NCI-H2029 treated with DMSO at 0.1 percent for 48 hours (cell line): Measurements from ENCODE around the gene SIX3.

Experiments
- DNase-seq: peaks from one replicate; lab custom pipeline; 2025; lab: John Stamatoyannopoulos, UW

SIX3 gene

DNA sequence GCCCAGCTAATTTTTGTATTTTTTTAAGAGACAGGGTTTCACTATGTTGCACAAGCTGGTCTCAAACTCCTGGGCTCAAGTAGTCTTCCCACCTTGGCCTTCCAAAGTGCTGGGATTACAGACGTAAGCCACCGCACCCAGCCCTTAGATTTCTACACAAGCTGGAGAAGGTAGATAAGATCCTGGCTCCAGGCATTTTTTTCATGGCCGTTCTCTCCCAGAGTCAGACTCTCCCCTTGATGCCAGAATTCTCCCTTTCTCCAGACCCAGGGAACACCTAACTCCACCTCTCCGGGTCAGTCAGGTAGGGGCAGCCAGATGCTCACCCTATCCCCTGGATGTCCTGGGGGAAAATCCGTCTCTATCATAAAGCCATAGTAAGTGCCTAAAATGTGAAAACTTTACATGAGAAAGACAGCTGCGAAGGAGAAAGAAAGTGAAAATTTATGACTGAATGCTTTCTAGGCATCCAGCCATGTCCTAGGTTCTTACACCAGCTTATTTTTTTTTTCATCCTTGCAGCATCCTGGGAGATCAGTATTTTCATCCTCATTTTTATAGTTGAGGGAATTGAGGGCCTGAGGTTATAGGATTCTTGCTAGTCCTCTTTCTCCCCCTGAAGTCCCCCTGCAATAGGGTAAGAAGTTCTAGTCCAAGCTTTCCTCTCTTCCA lies 16.3 kb downstream of the SIX3 start:
- DNase-seq, result no peak

DNA sequence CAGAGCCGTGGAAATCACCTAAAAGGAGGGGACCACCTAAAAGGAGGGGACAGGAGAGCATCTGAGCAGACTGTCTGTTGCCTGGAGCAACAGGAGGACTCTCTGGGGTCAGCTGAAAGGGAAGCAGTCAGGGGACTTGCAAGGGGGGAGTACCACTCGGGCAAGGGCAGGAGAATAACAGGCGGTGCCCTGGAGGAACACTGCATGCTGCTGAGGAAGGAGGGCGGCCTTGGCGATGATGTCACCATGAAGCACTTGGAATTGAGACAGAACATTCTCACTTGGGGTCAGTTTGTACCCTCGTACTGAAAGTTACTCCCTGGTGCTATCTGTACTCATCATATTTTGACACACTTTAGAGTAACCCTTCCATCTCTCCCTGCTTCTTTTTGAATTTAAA lies 18.4 kb downstream of the SIX3 start:
- DNase-seq, result no peak

DNA sequence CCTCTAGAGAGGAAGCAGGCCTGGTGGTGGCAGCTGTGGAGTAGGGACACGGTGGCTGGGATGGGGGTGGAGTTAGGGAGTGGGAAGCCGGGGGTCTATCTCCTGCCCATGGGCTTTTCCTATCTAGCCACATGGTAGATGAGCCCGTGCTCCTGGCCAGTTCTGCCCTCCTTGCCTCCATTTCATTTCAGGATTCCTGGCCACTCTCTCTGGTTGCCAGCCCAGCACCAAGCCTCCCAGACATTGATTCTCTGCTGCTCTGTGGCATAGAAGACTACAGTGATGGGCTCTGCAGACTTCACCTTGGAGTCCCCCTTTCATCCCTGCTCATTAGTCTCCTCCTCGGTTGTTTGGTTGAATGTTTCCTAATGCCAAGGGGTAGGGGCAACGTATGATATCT lies 19.4 kb downstream of the SIX3 start:
- no peak for DNase-seq

DNA sequence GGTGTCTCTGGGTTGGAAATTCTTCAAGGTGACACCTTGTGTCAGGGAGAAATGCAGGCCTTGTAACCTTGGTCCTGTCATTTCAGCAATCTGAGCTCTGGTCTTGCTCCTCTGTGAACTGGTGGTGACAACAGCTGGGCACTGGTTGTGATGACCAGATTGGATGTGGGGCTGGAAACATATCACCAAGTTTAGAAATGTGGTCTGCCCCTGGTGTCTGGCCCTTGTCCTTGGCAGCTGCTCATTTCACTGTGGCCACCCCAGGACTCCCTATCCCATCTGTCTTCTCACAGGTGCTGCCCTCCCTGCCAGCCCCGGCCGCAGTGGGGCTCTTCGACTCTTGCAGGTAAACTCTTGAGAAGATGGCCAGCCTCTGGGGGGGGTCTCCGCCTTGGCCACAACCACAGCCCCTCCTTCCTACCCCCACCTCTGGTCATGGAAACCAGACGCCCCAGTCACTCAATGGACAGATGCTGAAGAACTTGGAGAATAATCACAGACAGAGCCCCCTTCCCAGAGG lies 20.7 kb downstream of the SIX3 start:
- DNase-seq, result no peak

DNA sequence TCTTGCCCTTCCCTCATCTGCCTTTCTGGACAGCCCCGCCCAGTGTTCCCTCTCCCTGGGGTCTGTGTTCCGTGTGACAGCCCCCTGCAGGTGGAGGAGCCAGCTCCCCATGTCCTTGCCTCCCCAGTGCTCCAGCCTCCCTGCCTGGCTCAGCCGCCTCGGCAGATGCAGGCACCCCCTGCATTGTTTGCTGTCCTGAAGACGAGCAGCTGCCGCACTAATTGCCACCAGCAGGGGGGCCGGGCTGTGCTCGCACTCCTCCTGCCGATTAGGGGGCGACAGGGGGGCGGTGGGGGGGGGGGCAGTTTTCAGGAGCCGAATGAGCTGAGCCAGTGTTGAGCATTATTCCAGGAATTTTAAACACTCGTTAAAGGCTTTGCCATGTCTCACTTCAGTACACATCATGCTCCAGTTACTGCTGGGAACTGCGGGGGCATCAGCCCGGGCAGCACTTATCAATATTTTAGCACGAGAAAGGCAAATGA lies 23.3 kb downstream of the SIX3 start:
- no peak for DNase-seq

DNA sequence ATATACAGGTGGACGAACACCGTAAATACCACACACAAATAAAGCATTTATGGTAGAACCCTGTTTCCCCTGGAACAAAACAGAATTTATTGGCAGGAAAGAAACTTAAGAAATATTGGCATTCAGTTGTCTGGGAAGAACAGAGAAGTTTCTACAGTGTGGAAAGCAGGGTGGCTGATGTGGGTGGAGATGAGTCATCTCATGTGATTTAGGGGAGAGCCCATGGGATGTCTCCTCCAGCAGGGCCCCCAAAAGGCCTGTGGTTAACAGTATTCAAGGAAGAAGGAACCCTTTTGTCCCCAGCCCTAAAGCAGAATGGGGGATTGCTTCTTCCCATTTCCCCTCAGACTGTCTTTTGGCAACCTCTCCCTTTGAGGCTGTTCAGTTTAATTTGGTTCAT lies 24.2 kb downstream of the SIX3 start:
- DNase-seq, result no peak

DNA sequence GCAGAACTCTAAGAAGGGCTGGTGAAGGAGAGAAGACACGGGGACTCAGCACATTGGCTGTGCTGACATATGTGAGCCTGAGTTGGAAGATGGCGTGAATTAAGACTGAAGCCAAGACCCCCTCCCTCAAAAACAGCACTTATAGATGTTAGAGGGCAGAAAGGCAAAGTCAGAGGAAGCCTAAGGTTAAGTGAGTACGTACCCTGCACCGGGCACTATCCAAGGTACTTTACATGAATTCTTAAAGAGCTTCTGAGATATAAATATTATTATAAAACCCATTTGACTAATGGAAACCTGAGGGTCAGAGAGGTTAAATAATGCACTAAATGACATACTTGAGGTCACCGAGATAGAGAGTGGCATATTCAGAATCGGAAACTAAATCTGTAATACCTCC lies 25.6 kb downstream of the SIX3 start:
- DNase-seq, result no peak

DNA sequence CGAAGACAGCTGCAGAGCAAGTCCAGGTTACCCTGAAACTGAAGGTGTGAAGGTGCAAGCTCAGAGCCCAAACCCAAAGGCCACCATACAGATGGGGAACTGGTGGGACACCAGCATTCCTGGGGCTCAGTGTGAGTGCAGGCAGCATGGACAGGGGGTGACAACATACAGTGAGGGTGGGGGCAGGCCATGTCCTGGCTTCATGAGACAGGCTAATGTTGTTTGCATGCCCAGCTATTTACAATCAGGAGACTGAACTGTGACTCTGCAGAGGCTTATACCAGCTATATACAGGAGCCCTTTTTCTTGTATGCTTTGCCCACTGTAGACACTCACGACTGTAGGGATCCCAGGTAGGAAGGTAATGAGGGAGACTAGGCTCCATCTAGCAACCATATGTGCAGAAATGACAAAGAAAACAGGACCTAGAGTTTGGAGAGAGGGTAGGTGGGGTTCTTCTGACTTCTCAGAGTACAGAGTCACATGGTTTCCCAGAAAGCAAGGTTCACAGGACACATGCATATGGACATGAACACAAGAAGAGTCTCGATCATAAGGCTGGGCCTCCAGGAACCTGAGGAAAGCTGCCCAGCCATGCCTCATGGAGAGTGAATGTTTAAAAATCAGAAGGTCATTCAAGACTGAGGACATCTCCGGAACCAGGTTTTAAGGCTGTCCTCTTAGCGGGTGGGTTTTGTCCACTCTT lies 26.4 kb downstream of the SIX3 start:
- DNase-seq, result no peak

DNA sequence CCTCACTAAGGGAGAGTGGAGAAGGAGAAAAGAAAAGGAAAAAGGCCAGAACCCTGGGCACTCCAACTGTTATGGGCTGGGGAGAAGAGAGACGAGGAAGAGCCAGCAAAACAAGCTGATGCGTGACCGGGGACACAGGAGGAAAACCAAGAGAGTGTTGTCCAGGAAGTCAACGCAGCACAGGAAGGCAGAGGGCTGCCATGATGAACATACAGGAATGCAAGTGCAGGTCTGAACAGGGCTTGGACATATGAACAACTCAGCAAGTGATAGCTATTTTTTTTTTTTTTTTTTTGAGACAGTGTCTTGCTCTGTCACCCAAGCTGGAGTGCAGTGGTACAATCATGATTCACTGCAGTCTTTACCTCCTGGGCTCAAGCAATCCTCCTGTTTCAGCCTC lies 28.4 kb downstream of the SIX3 start:
- no peak for DNase-seq

DNA sequence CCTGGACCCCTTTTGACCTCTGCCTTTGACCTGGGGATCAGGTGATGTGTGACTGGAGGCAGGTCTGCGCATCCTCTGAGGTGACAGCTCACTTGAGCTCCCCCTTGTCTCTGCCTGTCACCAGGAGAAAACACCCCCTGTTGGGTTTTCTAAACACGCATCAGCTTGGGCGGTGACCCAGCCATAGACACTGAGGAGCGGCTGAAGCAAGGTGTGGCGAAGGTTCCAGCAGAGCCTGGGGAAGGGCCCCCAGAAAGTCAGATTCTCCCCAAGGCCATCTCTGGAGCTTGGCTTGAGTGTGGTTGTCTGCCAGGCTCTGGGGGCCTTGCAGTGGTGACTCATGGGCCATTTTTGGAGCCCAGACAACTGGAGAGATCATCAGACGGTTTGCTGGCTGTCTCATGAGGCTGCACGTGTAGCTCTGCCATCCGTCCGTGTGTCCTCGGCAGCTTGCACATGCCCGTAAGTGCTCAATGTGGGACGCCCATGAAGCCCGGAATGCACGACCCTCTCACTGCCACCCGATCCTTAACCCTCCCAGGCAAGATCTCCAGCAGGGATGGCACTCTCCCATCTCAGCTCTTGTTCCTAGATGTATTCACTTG lies 29.4 kb downstream of the SIX3 start:
- DNase-seq, result no peak

DNA sequence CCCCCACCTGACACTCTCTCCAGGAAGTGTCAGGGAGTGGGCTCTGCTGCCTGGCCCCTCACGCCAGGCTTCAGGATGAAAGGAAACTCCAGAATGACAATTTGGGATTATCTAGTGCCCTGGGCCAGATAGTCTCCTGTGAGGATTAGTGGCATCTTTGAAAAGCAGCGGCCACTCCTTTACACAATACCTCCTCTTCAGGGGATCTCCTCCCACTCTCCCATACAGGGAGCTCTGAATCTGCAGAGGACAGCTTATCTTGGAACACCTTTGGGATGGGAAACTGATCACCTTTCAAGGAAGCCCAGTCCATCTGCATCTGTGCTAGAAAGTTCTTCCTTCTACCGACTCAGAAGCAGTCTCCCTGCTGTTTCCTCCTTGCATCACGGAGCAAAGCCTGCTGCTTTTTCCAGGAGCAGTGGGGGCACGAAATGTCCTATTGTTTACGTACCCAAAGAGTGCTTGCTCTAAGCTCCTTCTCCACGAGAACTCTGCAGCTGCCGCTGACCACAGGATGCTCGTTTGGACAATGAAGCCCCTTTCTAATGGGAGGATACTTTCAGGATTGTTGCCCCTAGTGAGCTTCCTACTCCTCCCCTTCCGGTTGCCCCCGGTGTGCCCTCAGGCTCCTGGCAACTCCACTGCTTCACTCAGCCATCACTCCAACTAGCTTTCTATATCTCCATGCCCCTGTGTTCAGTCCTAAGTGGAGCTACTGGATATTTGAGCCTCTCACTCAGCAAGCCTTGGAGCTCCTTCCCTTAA lies 31.5 kb downstream of the SIX3 start:
- peak; percentile 17 for DNase-seq

DNA sequence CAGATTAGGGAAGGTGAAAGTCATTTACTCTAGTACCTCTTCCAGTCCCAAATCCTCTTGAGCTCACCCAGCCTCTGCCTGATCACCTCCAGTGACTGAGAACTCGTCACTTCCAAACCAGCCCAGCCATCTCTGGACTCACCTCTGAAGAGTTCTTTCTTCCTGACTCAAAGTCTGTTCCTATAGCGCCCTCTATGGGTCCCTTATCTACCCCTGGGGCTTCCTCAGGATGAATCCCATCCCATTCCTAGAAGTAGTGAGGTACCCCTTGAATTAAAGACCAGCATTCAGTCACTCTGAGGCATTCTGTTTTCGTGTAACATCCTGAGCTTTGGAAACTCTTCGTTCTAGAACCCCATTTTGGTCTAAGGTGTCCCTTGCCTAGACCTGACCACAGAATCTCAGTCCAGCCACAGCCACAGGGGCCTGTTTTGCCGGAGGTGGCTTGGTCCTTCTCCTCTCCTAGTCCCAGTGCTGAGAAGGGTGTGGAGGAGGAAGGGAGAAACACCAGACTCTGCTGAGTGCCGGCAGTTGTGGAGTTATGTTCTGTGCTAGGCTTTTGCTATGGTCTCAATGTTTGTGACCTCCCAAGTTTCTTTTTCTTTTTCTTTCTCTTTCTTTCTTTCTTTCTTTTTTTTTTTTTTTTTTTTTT lies 32.7 kb downstream of the SIX3 start:
- DNase-seq, result no peak

DNA sequence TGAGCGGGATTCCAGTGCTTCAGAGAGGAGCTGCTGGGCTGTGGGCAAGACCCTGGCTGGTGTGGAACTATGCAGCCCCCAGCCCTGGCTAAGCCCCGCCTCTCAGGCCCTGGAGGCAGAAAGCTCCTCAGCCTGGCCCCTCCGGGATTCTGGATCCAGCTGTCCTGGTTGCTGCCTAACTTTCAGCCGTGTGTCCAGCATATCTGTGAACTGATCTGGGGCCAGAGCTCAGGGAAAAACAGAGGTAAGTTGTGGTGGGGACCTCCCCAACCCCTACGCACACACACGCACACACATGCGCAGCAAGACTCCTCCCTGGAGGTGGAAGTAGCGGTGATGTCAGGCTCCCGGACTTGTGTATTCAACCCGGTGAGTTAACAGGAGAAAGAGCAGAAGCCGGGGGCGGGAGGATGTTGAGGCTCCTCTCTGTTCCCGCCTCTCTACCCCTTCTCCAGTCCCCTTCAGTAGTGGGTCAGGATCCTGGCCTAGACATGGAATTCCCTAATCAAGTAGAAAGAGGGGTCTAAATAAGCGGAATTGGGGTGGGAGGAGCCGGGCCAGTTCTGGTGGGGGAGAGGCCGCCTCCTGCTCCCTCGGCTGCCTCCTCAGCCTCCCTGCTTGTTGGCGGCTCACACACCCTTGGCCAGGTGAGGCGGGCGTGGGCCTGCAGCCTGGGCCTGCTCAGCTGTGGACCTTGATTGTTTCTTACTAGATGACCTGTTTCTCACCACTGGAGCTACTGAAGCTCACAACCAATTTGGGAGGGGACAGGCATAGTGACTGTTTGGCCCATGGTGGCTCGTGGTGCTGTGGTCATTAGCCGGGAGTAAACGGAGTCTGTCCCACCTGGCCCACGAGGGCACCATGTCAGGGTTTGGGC lies 34.3 kb downstream of the SIX3 start:
- no peak for DNase-seq

DNA sequence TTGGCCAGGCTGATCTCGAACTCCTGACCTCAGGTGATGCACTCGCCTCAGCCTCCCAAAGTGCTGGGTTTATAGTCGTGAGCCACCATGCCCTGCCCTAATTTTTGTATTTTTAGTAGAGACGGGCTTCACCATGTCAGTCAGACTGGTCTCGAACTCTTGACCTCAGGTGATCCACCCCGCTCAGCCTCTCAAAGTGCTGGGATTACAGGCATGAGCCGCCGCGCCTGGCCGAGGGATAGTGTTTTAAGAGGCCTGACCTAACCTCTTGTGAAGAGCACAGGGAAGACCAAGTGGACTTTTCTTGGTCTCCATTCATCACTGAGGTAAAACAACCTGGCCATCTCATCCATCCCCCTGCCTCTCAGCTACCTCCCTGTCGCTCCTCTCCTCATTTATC lies 38.1 kb downstream of the SIX3 start:
- DNase-seq, result no peak

DNA sequence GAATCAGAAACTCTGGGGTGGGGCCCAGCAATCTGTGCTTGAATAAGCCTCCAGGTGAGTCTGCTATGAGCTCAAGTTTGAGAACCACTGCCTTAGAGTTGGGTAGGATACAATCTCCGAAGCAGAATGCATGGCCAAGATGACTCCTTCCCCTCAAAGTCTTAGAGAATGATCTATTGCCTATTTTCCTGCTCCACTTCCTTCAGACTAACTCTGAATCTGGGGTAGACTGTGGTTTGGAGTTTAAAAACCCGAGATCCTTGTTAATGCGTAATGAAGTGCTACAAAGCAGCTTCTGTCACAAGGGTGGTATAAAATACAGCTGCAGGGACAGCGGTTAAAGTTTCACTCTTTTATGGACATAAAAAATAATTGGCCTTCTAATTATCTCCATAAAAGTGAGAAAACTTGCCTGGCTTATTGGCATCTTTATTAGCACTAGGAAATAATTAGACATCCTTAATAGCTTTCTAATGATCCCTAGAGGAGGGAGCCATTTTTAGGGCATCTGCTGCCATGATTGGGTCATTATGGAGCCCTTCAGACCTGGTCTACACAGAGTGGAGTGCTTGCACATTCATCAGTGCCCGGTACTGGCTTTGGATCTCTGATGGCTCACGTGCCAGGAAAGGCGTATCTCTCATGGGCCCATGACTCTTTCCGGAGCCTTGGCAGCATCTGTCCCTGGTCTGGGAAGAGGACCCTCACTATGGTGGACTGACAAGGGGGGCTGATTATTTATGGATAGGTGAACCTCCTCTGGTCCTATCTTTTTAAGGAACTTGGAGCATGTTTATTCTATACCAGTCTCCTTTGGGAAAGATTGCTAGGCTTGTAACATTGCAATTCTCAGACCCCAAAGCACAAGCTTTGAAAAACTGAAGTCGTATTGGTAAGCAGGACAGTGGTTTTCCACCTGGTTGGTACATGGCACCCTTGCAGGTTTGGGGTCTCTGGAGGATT lies 39.5 kb downstream of the SIX3 start:
- no peak for DNase-seq

DNA sequence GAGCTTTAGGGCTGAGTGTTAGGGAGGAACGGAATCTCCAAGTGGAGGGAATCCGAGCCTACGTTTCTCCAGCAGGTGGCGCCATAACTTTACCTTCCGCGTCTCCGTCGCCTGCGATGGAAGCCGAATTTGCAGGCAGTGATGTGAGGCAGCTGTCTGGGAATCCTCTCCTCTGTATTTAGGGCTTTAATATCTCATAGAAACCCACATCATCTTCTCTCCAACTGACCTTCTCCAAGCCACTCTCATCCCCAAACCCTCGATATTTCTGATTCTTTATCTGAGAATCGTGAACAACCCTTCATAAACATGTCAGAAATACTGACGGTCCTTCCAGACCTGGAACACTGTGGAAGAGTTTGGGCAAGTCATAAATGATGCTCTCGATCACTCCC lies 40.2 kb downstream of the SIX3 start:
- peak; percentile 17 for DNase-seq

DNA sequence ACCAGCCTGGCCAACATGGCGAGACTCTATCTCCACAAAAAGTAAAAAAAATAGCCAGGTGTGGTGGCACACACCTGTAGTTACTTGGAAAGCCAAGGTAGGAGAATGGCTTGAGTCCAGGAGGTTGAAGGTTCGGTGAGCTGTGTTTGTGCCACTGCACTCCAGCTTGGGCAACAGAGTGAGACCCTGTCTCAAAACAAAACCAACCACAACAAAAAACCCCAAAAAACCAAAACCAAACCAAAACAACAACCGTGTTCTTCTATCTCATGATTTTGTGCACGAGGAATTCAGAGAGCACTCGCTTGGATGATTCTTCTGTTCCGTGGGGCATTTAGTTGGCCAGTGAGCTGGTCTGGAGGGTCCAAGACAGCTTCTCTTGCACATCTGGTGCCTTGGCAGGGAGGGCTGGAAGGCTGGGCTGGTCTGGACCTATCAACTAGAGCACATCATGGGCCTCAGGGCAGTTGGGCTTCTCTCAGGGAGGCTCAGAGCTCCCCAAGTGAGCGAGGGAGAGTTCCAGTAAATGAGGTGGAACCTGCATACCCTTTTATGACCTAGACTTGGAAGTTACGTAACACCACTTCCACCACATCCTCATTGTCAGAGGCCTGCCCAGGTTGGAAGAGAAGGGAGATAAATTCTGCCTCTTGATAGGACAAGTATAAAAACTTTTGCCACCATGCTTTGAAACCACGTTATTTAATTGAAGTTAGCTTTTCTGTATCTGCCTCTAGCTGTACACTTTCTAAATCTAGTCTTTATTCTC lies 42.5 kb downstream of the SIX3 start:
- no peak for DNase-seq

DNA sequence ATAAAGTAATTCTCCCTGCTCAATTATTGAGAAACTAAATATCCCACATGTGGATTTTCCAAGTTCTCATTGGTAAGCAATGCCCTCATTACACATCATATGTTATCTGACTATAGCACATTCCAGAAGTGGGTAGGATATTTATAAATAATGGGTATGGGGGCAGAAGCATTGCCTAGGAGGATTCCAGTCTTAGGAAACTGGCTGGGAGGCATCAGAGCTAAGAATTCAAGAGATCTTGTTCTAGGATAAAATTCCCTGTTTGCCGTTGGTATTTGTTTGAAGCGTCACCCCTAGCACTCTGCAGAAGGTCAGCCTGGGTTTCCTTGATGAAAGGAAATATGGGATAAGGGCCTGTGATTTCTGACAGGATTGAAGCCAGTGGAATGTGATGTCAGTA lies 47.7 kb downstream of the SIX3 start:
- DNase-seq, result no peak

DNA sequence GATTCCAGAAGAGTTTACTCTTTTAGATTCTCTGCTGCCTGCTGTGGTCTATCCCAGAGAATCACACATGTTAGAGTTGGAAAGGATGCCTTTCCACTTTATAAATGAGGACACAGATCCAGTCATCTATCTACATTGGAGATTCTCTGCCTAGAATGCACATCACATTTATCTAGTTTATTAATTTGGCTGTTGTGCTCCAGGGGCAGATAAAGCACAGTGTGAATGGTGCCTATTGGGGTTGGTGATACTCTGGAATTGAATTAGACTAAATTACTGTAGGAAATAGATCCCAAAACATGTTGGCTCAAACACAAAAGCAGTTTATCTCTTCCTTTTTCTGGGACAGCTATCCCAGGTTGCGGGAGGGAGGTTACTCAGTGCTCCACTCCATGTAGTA lies 52.9 kb downstream of the SIX3 start:
- DNase-seq, result no peak
